ENCODE data around the gene ELOVL3. TPM values are rescaled to one million over a fixed set of nuclear protein-coding genes. Genes with fewer than 3 reads are reported as not detected.

ELOVL3 gene
- total and polyA plus RNA-seq, 2 of the 13 experiments (the other 11 are each of a cell fraction or from before 2014, with no cell fraction given): 0.58 to 0.69 TPM

- POLR2A ChIA-PET: interaction anchor here (0.8 kb wide), 1 partner anchor 34 kb away, joined by 4 read pairs; the partner anchor contains the start of gene GBF1
- intact Hi-C loops (cut with micrococcal nuclease; ENCODE audit: unreplicated experiment): no loop called here
These were observed 53.0 kb downstream of the ELOVL3 start for GRCh38 chr10:102279104-102279503.

More at GRCh38 chr10:102279104-102279503, 53.0 kb downstream of the ELOVL3 start:
- no peak overlapping the region for H3K4me2 ChIP-seq (ENCODE audit: low read depth, low read length)
- H3K4me1 ChIP-seq (ENCODE audit: insufficient read depth, low read length): peaks cover 9% of the 10 kb centered on the region
- no peaks in the 10 kb centered on the region for H3K9me3 ChIP-seq (ENCODE audit: low read length)
- in situ Hi-C loops (cut with HindIII; ENCODE audit: extremely low pct_ligation_motif_present, low pct_unique_long_range_greater_than_20kb): no loop called here
- no peaks in the 10 kb centered on the region for H3K27me3 ChIP-seq (ENCODE audit: control insufficient read depth in 1 of 2, insufficient read depth in 2 of 2, low read length in 2 of 2)
- no peak overlapping the region for H3K9ac ChIP-seq (ENCODE audit: insufficient read depth, low read depth, low read length)
- peaks cover 4% of the 10 kb centered on the region; the same call in 1 of the 2 replicates for H4K20me1 ChIP-seq (ENCODE audit: insufficient read depth, low read length)
- H3K27ac ChIP-seq (ENCODE audit: extremely low read length, insufficient read depth, low read length): no peak overlapping the region
- H2AFZ ChIP-seq (ENCODE audit: low read length): no peak overlapping the region
- no TSS peak for BruUV-seq (replicated peaks)
- H3K36me3 ChIP-seq (replicated peaks in 1 of 2; ENCODE audit: control insufficient read depth in 1 of 2, insufficient read depth in 2 of 2, low read length in 2 of 2): peaks cover 4 to 9% of the 10 kb centered on the region in 2 experiments; a peak in 3 of 5 replicates
- CTCF ChIA-PET (ENCODE audit: low intra/inter-chr PET ratio, low total read pairs): no interaction called here
- peaks cover 27% of the 10 kb centered on the region for H3K79me2 ChIP-seq (ENCODE audit: insufficient read depth, low read length)
- ATAC-seq: no peak
- TF ChIP-seq ZIK1 (CRISPR knock-in tag; IDR thresholded peaks at IDR 0.05; ENCODE audit: borderline replicate concordance, low read depth) (no peak), ISX (CRISPR knock-in tag; conservative IDR thresholded peaks at IDR 0.05) (no peak), HBP1 (CRISPR knock-in tag; IDR thresholded peaks at IDR 0.05; ENCODE audit: low read depth) (no peak), HOXA7 (CRISPR knock-in tag; IDR thresholded peaks at IDR 0.05) (no peak), DNMT3B (CRISPR knock-in tag; conservative IDR thresholded peaks at IDR 0.05) (no peak), SOX6 (IDR thresholded peaks at IDR 0.05) (no peak), SOX6 (CRISPR knock-in tag; IDR thresholded peaks at IDR 0.05) (no peak), GLI4 (CRISPR knock-in tag; IDR thresholded peaks at IDR 0.05; ENCODE audit: borderline replicate concordance) (no peak), ZNF687 (CRISPR knock-in tag; IDR thresholded peaks at IDR 0.05) (no peak), ZNF816 (CRISPR knock-in tag; IDR thresholded peaks at IDR 0.05; ENCODE audit: borderline replicate concordance) (no peak), NKX3-1 (CRISPR knock-in tag; IDR thresholded peaks at IDR 0.05) (no peak), NFKBIZ (CRISPR knock-in tag; IDR thresholded peaks at IDR 0.05) (no peak), SSRP1 (CRISPR knock-in tag; IDR thresholded peaks at IDR 0.05) (no peak)
- TF ChIP-seq, protein P1, sequence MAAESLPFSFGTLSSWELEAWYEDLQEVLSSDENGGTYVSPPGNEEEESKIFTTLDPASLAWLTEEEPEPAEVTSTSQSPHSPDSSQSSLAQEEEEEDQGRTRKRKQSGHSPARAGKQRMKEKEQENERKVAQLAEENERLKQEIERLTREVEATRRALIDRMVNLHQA (CRISPR knock-in tag; IDR thresholded peaks at IDR 0.05): no peak
- TF ChIP-seq, protein P2, sequence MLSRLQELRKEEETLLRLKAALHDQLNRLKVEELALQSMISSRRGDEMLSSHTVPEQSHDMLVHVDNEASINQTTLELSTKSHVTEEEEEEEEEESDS (CRISPR knock-in tag; IDR thresholded peaks at IDR 0.05; ENCODE audit: borderline replicate concordance): no peak
- H3K4me3 ChIP-seq (replicated peaks in 1 of 3; ENCODE audit: insufficient read depth in 1 of 3, low read depth in 2 of 3, low read length in 3 of 3): no peak overlapping the region
- no peak for DNase-seq (ENCODE audit: low spot score)
- FAIRE-seq: no peak

Measured in HepG2 (cell line).